HepG2 (cell line): ENCODE measurements around the gene C2orf92. TPM values are rescaled to one million over a fixed set of nuclear protein-coding genes. Genes with fewer than 3 reads are reported as not detected.

Experiments
- MATR3 ChIP-seq: sonication (generic); formaldehyde crosslinking; IDR thresholded peaks from 2 replicates; pipeline ENCODE4 v1.4.0; 2020; ENCODE audit warnings: missing genetic modification reagents
- NPAS2 ChIP-seq: sonication (generic); formaldehyde crosslinking; IDR thresholded peaks from 2 replicates; pipeline ENCODE4 v1.8.0; 2022; ENCODE audit warnings: mild to moderate bottlenecking, missing genetic modification reagents, borderline replicate concordance
- NR2F2 ChIP-seq: IDR thresholded peaks from 2 replicates; pipeline ENCODE4 v1.6.1; 2012; ENCODE audit warnings: low read depth, inconsistent platforms, borderline replicate concordance
- PAF1 ChIP-seq: IDR thresholded peaks from 2 replicates; pipeline ENCODE4 v1.6.1; 2016; ENCODE audit warnings: missing genetic modification reagents, missing compliant biosample characterization
- PHF8 ChIP-seq: sonication (generic); formaldehyde crosslinking; IDR thresholded peaks from 2 replicates; pipeline ENCODE4 v1.5.0; 2020; ENCODE audit warnings: missing genetic modification reagents
- POLR2AphosphoS2 ChIP-seq: IDR thresholded peaks from 2 replicates; pipeline ENCODE4 v1.6.1; 2011; ENCODE audit warnings: low read depth, low read length, improper control_type of control experiment
- RERE ChIP-seq: IDR thresholded peaks from 2 replicates; pipeline ENCODE4 v1.6.1; 2016; ENCODE audit warnings: low read depth, missing genetic modification reagents, missing compliant biosample characterization
- SALL1 ChIP-seq: sonication (generic); formaldehyde crosslinking; IDR thresholded peaks from 2 replicates; pipeline ENCODE4 v1.8.0; 2022; ENCODE audit warnings: mild to moderate bottlenecking, missing genetic modification reagents
- SP5 ChIP-seq: IDR thresholded peaks from 2 replicates; pipeline ENCODE4 v1.6.1; 2016; ENCODE audit warnings: low read depth, borderline replicate concordance
- TFDP2 ChIP-seq: sonication (generic); formaldehyde crosslinking; IDR thresholded peaks from 2 replicates; pipeline ENCODE4 v1.4.0; 2020; ENCODE audit warnings: missing genetic modification reagents
- ZBED4 ChIP-seq: sonication (generic); formaldehyde crosslinking; IDR thresholded peaks from 2 replicates; pipeline ENCODE4 v1.4.0; 2020; ENCODE audit warnings: missing genetic modification reagents, borderline replicate concordance
- ZFAT ChIP-seq: sonication (generic); formaldehyde crosslinking; conservative IDR thresholded peaks from 2 replicates; pipeline ENCODE4 v1.8.1; 2023; ENCODE audit warnings: missing genetic modification reagents, inconsistent platforms
- ZNF207 ChIP-seq: fragments of 450-650 bp; IDR thresholded peaks from 2 replicates; pipeline ENCODE4 v1.6.1; 2016; ENCODE audit warnings: antibody characterized with exemption, borderline replicate concordance
- ZNF574 ChIP-seq: sonication (generic); formaldehyde crosslinking; IDR thresholded peaks from 2 replicates; pipeline ENCODE4 v1.4.0; 2020; ENCODE audit warnings: missing genetic modification reagents
- ZNF644 ChIP-seq: IDR thresholded peaks from 2 replicates; pipeline ENCODE4 v1.6.1; 2016; ENCODE audit warnings: low read depth
- ZNF772 ChIP-seq: sonication (generic); formaldehyde crosslinking; IDR thresholded peaks from 2 replicates; pipeline ENCODE4 v1.5.0; 2020; ENCODE audit warnings: mild to moderate bottlenecking, missing genetic modification reagents
- ZSCAN9 ChIP-seq: IDR thresholded peaks from 2 replicates; pipeline ENCODE4 v1.6.1; 2016; ENCODE audit warnings: borderline replicate concordance
- polyA plus RNA-seq, 8 experiments: library from polyadenylated mRNA; depleted of rRNA in 3 of 8; stranded (reverse) in 7 of 8; unstranded in 1 of 8; fragments of >200 nt; fragmentation: Illumina TruSeq in 4 of 8; extraction: Trizol in 4 of 8; gene quantifications; 2 replicates each; pipeline versions ENCODE4 v1.2.1 to v1.2.3, GENCODE V29; 2011 to 2016; ENCODE audit warnings: low read depth in 4 of 8, missing spikeins in 1 of 8, mixed read lengths in 1 of 8; ENCODE audit not compliant: insufficient read depth in 1 of 8
- total RNA-seq, 5 experiments: library from RNA; depleted of rRNA; stranded (reverse); fragments of >200 nt; fragmentation: Illumina TruSeq; extraction: Trizol; gene quantifications; 2 replicates each; pipeline ENCODE4 v1.2.3, GENCODE V29; 2016; ENCODE audit warnings: low read depth in 1 of 5

The C2orf92 gene
- total and polyA plus RNA-seq, 2 of the 13 experiments (the other 11 are each of a cell fraction or from before 2014, with no cell fraction given): 4.9 to 5.0 TPM

GRCh38 chr2:97740590-97741182 lies 71.2 kb downstream of the C2orf92 start (continued):
- TF ChIP-seq ZBED4 (CRISPR knock-in tag) (no peak), SALL1 (CRISPR knock-in tag) (peak; percentile 40; the same call in 1 of the 2 replicates), NR2F2 (0 out of 2 replicates have a peak, but pooled peaks have one; percentile 25), NPAS2 (no peak), RERE (CRISPR knock-in tag) (no peak), PAF1 (CRISPR knock-in tag) (no peak), MATR3 (no peak), ZNF574 (peak; percentile 53), ZNF772 (CRISPR knock-in tag) (peak; percentile 54; the same call in 1 of the 2 replicates), ZNF207 (no peak), ZFAT (CRISPR knock-in tag) (no peak), TFDP2 (CRISPR knock-in tag) (0 out of 2 replicates have a peak, but pooled peaks have one; percentile 46), POLR2AphosphoS2 (no peak), SP5 (CRISPR knock-in tag) (peak; percentile 65; the same call in 1 of the 2 replicates), PHF8 (CRISPR knock-in tag) (peak; percentile 37; the same call in 1 of the 2 replicates), ZSCAN9 (CRISPR knock-in tag) (no peak), ZNF644 (CRISPR knock-in tag) (no peak)
